Tibial nerve (tissue), 4 donors: Measurements from ENCODE around the gene TLNRD1. TPM values are rescaled to one million over a fixed set of nuclear protein-coding genes. Genes with fewer than 3 reads are reported as not detected.

Source experiments
- DNase-seq, 2 donors: peaks; one replicate each; pipeline ENCODE4 v3.0.0-alpha.2; 2019; ENCODE audit warnings: low spot score in 2 of 2
- H3K27ac ChIP-seq, 4 donors: fragments of 200-600 bp; sonication (generic) in 3 of 4; one replicate each; pipeline ENCODE4 v1.5.1; 2017 to 2019; ENCODE audit warnings: mild to moderate bottlenecking in 1 of 4
- H3K27me3 ChIP-seq, 2 donors: fragments of 200-600 bp; sonication (generic) in 1 of 2; one replicate each; pipeline versions ENCODE4 v1.5.1 to v1.6.0; 2017 to 2019
- H3K36me3 ChIP-seq, 3 donors: fragments of 200-600 bp; sonication (generic); one replicate each; pipeline ENCODE4 v1.5.1; 2018 to 2019
- H3K4me1 ChIP-seq, 4 donors: fragments of 200-600 bp; sonication (generic) in 3 of 4; one replicate each; pipeline ENCODE4 v1.5.1; 2017 to 2019
- H3K4me3 ChIP-seq, 4 donors: fragments of 200-600 bp; sonication (generic) in 3 of 4; one replicate each; pipeline ENCODE4 v1.5.1; 2017 to 2019; ENCODE audit warnings: mild to moderate bottlenecking in 1 of 4, moderate library complexity in 1 of 4
- H3K9me3 ChIP-seq, 4 donors: fragments of 200-600 bp; sonication (generic) in 3 of 4; one replicate each; pipeline ENCODE4 v1.5.1; 2017 to 2019
- CTCF ChIP-seq, 5 experiments: fragments of 200-600 bp in 3 of 5; fragments of 450-650 bp in 2 of 5; sonication (generic) in 3 of 5; IDR thresholded peaks; one replicate each; pipeline ENCODE4 v1.5.1; 2016 to 2019; ENCODE audit warnings: antibody characterized with exemption in 5 of 5, mild to moderate bottlenecking in 3 of 5, moderate library complexity in 2 of 5
- EP300 ChIP-seq, 2 donors: sonication (generic); formaldehyde crosslinking; IDR thresholded peaks; one replicate each; pipeline ENCODE4 v1.6.1; 2017; ENCODE audit warnings: antibody characterized with exemption in 2 of 2, mild to moderate bottlenecking in 1 of 2
- POLR2A ChIP-seq, 2 donors: fragments of 450-650 bp; IDR thresholded peaks; one replicate each; pipeline ENCODE4 v1.6.1; 2017; ENCODE audit warnings: antibody characterized with exemption in 2 of 2, mild to moderate bottlenecking in 2 of 2, moderate library complexity in 2 of 2
- WGBS, 2 donors: methylation state at CpG; one replicate each; pipeline ENCODE4 v1.1.5; 2018; 5-methylcytosine and 5-hydroxymethylcytosine counted together
- total RNA-seq, 4 donors: library from RNA; depleted of rRNA; stranded (reverse); fragments of >200 nt; gene quantifications; one replicate each; pipeline ENCODE4 v1.1.0, GENCODE V29; 2016

The TLNRD1 gene
- total RNA-seq, 4 donors from 2014 or later: 18.8 to 46.5 (median 30.0) TPM

- WGBS, 2 donors: 94 to 96% methylated on average over 1 of the region's 1 CpG
- peak in 2 of 5 experiments; percentile 11 to 28 for TF ChIP-seq CTCF (IDR thresholded peaks at IDR 0.05)
- TF ChIP-seq POLR2A (IDR thresholded peaks at IDR 0.05): no peak
- no peak for DNase-seq
- Histone ChIP-seq H3K27me3 (no peaks in the 10 kb centered on the region), H3K27ac (no peak overlapping the region), H3K4me1 (peaks cover 0 to 28% (median 8%) of the 10 kb centered on the region in 4 donors), H3K36me3 (no peaks in the 10 kb centered on the region), H3K4me3 (no peak overlapping the region), H3K9me3 (peaks cover 0 to 4% (median 0%) of the 10 kb centered on the region in 4 donors)
Observed at GRCh38 chr15:80996247-80996646, 4.5 kb upstream of the TLNRD1 start.

- Histone ChIP-seq H3K4me1 (peaks cover 0 to 23% (median 8%) of the 10 kb centered on the region in 4 donors), H3K36me3 (peaks cover 0 to 7% (median 1%) of the 10 kb centered on the region in 3 donors), H3K27me3 (no peaks in the 10 kb centered on the region), H3K4me3 (no peak overlapping the region), H3K9me3 (peaks cover 0 to 4% (median 0%) of the 10 kb centered on the region in 4 donors), H3K27ac (no peak overlapping the region)
- no peak for DNase-seq
- 96% methylated on average over 1 of the region's 1 CpG for WGBS, 2 donors
- TF ChIP-seq EP300 (IDR thresholded peaks at IDR 0.05): no peak
- TF ChIP-seq CTCF (IDR thresholded peaks at IDR 0.05): no peak
Observed at GRCh38 chr15:80997692-80998091, 3.0 kb upstream of the TLNRD1 start.

- H3K27ac ChIP-seq: peak overlapping the region in 3 of 4 donors; percentile 38 to 57 (median 54)
- no peaks in the 10 kb centered on the region for H3K27me3 ChIP-seq
- peaks cover 0 to 12% (median 5%) of the 10 kb centered on the region in 3 donors for H3K36me3 ChIP-seq
- peaks cover 0 to 4% (median 0%) of the 10 kb centered on the region in 4 donors for H3K9me3 ChIP-seq
- 87 to 91% methylated on average over 1 of the region's 1 CpG for WGBS, 2 donors
- no peak overlapping the region for H3K4me3 ChIP-seq
- no peak for DNase-seq
- peaks cover 0 to 28% (median 13%) of the 10 kb centered on the region in 4 donors for H3K4me1 ChIP-seq
- no peak for TF ChIP-seq EP300 (IDR thresholded peaks at IDR 0.05)
- no peak for TF ChIP-seq POLR2A (IDR thresholded peaks at IDR 0.05)
Observed at GRCh38 chr15:80998251-80998650, 2.5 kb upstream of the TLNRD1 start.

- Histone ChIP-seq H3K27me3 (no peaks in the 10 kb centered on the region), H3K4me3 (peak overlapping the region in 3 of 4 donors; percentile 74 to 98 (median 94)), H3K27ac (peak overlapping the region in 3 of 4 donors; percentile 96 to 98 (median 97)), H3K36me3 (peaks cover 0 to 23% (median 5%) of the 10 kb centered on the region in 3 donors), H3K4me1 (peaks cover 0 to 42% (median 24%) of the 10 kb centered on the region in 4 donors), H3K9me3 (peaks cover 0 to 4% (median 0%) of the 10 kb centered on the region in 4 donors)
- DNase-seq: no peak
- WGBS, 2 donors: 67 to 75% methylated on average over 13 of the region's 13 CpGs
- TF ChIP-seq CTCF (IDR thresholded peaks at IDR 0.05) (no peak), POLR2A (IDR thresholded peaks at IDR 0.05) (no peak), EP300 (IDR thresholded peaks at IDR 0.05) (no peak)
Observed at GRCh38 chr15:80999623-81000036, 1.1 kb upstream of the TLNRD1 start.

GRCh38 chr15:81000144-81000623 is 539 bp upstream of the TLNRD1 start:
- Histone ChIP-seq H3K4me3 (peak overlapping the region; percentile 74 to 98 (median 87)), H3K27me3 (no peaks in the 10 kb centered on the region), H3K27ac (peak overlapping the region; percentile 95 to 98 (median 96)), H3K9me3 (peaks cover 0 to 4% (median 0%) of the 10 kb centered on the region in 4 donors), H3K4me1 (peaks cover 0 to 48% (median 28%) of the 10 kb centered on the region in 4 donors), H3K36me3 (peaks cover 0 to 23% (median 5%) of the 10 kb centered on the region in 3 donors)
- WGBS, 2 donors: 5 to 9% methylated on average over 14 to 20 of the region's 21 CpGs
- TF ChIP-seq EP300 (IDR thresholded peaks at IDR 0.05) (no peak), POLR2A (IDR thresholded peaks at IDR 0.05) (no peak), CTCF (IDR thresholded peaks at IDR 0.05) (no peak)
- DNase-seq: no peak
